ENCODE measurements around the gene ZFHX2.

DNA sequence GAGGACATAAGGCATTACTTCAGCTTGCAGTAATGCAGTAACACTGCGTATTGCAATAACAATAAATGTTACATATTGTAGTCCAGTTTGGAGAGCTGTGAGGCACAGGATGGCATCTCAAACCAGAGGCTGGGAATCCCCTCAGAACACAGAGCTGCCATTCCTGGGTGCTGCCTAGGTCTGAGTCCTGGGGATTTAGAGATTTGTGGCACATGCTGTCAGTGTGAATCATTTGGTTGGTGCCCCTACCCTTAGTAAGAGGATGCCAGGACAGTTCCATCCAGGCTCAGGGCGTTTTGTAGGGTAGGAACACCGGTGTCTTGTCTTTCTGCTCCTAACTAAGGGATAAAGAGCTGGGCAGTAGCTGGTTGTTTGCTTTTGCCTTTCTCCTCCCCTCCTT is 22.5 kb downstream of the ZFHX2 start:
- TF ChIP-seq CTCF (IDR thresholded peaks at IDR 0.05; ENCODE audit: borderline replicate concordance, extremely low read depth, low read length, poor library complexity, severe bottlenecking) (no peak), EZH2 (IDR thresholded peaks at IDR 0.05; ENCODE audit: borderline replicate concordance, low read depth, low read length, severe bottlenecking) (no peak)
